NCI-H146 (cell line): ENCODE measurements around the gene PRKG1.

Experiments
- DNase-seq: peaks from one replicate; lab custom pipeline; 2025; lab: John Stamatoyannopoulos, UW

Gene PRKG1

GRCh38 chr10:52316001-52316400 is 1241.7 kb downstream of the PRKG1 start:
- DNase-seq = no peak

GRCh38 chr10:52316500-52316899 is 1242.2 kb downstream of the PRKG1 start:
- no peak for DNase-seq

DNA sequence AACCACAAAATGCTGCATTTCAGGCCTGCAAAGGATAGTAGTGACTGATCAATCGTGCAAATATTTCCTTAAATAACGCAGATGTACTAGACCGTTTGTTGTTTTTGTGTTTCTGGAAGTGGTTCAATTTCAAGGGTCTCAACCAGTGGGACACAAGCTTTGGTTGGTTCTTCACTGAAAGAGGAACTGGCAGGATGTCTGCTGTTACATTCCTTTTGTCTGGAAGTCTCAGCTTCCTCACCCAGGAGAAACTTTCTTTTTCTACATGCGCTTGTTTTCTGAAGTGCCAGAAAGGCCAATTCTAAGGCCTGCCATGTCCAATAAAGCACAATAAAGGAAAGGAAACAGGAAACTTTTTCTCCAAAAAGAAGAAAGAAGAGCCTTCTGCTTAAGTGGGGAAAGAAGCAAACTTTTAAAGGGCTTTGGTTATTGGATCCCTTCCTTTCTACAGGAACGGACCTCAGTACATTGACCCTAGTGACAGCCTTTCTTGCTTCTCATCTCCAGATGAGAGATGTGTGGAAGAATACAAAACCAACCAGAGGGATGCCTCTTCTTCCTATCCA is 1243.9 kb downstream of the PRKG1 start:
- DNase-seq = no peak

DNA sequence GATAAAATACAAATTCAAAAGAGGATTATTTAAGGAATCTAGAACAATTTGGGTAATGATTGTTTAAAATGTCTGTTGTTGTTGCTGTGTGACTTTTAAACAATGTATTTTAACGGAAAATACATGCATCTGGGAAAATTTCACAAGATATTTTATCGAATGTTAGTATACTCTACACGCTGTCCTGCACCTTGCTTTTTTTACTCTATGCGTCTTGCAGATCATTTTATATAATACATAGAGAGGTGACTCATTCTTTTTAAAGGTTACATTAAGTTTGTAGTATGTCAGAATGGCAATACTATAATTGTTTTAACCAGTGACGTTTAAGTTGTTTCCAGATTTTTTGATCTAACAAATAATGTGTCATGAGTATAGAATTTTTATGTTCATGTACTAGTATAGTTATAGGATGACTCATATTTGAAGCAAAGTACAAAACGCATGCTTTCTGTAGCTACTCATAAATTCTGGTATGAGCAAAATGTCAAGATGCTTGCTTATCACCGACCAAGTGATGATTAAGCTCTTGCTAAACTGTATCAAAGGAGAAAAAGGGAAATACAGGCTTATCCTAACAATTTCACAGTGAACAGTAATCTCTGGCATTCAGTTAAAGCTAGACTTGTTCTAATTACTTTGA is 1244.7 kb downstream of the PRKG1 start:
- DNase-seq = no peak

DNA sequence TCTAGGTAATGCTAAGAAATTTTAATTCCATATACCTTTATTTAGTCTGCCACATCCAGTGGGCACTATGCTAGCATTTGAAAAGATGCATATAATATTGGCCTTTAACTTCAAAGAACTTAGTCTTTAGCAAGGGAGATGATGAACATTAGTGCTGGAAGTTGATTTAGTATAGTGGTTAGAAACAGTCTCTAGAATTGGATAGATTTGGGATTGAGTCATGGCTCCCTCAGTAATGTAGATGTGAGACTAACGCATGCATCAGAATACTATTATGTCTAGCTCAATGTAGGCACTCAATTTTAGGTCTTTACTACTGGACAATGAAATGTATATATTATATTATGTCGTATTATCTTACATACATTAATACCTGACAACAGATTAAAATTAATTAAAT is 1245.6 kb downstream of the PRKG1 start:
- no peak for DNase-seq

GRCh38 chr10:52322323-52322722 is 1248.0 kb downstream of the PRKG1 start:
- DNase-seq = no peak

- DNase-seq = no peak
These were observed 1248.6 kb downstream of the PRKG1 start for GRCh38 chr10:52322936-52323335.

GRCh38 chr10:52326382-52326781 is 1252.1 kb downstream of the PRKG1 start:
- no peak for DNase-seq

DNA sequence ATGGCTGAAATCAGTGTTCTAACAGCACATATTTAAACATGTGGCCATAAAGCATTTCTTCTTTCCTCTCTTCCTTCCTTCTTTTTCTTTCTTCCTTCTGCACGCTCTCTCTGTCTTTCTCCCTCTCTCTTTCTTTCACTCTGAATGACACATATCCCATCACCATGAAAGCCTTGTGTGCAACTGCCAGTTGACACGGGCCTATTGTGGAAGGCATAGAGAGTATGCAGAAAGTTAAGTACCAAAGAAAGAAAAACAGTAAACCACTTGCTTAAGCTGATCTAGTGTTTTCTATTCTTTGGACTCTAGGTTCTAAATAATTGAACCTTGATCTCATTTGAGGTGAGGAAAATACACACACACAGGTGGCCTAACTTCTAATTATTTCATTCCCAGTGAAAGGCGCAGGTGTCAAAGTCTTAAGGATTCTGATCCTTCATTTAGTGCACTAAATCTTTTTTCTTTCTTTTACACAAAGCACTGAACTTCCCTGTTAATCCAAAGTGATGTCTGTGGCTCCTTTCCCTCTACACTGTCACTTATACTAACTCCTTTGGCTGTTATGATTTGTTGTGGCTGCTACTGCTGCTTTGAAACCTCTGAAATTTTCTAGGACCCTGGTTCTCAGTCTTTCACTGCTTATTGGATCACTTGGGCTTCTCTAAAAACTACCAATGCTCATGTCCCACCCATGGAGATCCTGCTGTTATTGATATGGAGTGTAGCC is 1257.5 kb downstream of the PRKG1 start:
- DNase-seq = no peak

DNA sequence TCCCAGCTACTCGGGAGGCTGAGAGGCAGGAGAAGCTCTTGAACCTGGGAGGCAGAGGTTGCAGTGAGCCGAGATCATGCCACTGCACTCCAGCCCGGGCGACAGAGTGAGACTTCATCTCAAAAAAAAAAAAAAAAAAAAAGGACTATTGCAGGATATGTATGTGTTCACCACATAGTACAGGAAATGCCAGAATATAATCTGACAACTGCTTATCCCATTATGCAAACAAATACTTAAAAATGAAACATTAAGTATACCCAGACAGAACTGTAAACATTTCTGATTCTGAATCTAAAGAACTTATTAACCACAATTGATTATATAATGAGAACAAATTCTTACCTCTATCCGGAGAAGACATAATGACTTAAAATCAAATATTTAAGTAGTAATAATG is 1258.5 kb downstream of the PRKG1 start:
- DNase-seq = no peak

- DNase-seq = no peak
These were observed 1260.3 kb downstream of the PRKG1 start for GRCh38 chr10:52334595-52334994.

- DNase-seq = no peak
These were observed 1261.4 kb downstream of the PRKG1 start for GRCh38 chr10:52335665-52336064.

DNA sequence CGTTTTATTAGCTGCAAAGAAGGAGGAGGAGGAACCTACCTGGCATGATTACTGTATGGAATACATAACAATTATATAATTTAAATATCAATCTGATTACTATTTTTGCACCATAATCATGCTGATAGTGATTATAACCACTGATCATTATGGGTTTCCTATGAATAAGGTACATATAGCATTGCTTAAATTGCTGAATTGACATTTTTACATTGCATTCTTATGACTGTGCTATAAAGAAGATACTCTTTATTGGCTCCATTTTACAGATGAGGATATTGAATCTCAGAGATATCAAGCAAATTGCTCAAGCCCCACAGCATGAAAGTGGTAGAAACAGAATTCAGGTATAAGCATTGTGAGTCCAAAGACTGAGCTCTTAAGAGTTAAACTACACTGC is 1262.9 kb downstream of the PRKG1 start:
- DNase-seq = no peak

GRCh38 chr10:52343439-52343838 is 1269.2 kb downstream of the PRKG1 start:
- DNase-seq = no peak

DNA sequence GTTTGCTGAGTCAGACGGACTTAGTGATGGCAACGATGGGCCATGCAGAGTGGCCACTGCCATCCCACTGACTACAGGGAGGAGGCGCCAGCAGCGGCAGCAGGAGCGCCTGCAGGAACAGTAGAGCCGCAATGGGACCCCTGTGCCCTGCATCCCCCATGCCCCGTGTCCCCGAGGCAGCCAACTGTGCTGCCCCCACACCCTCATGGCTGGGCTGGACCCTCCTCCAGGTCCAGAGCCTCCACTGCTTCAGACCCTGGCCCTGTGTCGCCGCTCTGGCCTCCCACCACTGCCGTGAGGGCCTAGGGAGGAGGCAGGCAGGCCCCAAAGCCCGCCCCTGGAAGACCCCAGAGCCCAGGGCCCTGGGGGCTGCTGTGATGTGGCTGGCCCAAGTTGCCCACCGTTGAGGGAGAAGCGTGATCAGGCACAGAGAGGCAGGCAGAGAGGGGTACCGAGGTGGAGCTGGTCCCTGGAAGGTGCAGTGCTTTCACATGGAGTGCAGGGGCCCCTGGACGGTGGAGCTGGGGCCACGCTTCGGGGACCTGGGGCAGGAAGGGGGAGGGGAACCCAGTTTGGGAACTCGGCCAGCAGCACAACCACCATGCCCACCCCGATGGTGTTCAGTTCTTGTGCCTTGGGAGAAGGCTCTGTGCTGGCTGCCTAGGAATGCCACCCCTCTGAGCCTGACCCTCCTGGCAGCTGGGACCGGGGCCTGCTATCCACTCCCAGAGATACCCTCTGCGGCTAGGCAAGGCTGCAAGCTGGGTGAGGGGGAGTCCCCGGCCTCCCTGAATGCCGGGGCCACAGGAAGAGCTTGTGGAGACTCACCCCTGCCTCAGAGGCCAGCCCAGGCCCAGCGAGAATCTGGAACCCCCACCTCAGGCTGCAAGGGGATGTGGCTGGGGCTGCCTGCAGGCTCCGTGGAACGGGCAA is 1272.4 kb downstream of the PRKG1 start:
- no peak for DNase-seq

DNA sequence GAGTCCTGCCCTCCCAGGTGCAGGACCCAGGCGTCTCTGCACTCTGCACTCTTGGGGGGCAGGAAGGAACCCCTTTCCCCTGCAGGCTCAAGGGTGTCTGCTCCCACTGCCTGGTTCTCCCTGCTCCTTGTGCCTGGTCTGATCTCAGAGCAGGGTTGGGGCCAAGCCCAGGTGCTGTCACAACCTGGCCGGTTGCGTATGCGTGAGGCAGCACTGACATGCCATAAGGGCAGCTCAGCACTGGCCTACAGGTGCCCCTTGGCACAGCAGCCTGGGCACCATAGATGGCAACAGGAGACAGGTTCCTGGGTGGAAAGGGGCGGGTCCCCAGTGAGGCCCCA is 1273.0 kb downstream of the PRKG1 start:
- no peak for DNase-seq
